GM21723 (cell line): ENCODE measurements around the gene TMC1.

ENCODE experiments used
- ATAC-seq: cut with Tn5 transposase; IDR thresholded peaks from one replicate; pipeline ENCODE4 v1.9.1; 2021; ENCODE audit warnings: mild to moderate bottlenecking, moderate library complexity; ENCODE audit not compliant: unreplicated experiment

The TMC1 gene

GRCh38 chr9:72665421-72665820, 144.0 kb downstream of the TMC1 start:
- ATAC-seq: no peak

GRCh38 chr9:72667181-72667580, 145.8 kb downstream of the TMC1 start:
- ATAC-seq: no peak

- no peak for ATAC-seq
Measured at GRCh38 chr9:72674961-72675360, 153.6 kb downstream of the TMC1 start.

DNA sequence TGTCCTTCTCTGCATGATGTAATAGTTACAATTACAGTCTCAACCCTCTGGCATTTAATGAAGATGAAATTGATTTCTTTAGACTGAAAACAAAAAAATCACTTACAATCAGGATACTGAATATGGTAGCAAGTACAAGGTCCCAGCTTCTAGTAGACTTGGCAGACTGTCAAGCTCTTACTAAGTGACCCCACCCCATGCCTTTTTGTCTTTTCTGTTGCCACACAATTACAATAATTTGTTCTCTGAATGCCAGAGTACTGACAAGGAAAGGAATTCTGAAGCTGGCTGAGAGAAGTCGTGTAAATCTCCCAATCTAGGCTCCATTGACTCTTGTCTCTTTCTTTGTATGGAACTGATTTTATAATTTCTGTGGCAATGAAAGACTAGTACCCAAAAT, 154.2 kb downstream of the TMC1 start:
- ATAC-seq: no peak

DNA sequence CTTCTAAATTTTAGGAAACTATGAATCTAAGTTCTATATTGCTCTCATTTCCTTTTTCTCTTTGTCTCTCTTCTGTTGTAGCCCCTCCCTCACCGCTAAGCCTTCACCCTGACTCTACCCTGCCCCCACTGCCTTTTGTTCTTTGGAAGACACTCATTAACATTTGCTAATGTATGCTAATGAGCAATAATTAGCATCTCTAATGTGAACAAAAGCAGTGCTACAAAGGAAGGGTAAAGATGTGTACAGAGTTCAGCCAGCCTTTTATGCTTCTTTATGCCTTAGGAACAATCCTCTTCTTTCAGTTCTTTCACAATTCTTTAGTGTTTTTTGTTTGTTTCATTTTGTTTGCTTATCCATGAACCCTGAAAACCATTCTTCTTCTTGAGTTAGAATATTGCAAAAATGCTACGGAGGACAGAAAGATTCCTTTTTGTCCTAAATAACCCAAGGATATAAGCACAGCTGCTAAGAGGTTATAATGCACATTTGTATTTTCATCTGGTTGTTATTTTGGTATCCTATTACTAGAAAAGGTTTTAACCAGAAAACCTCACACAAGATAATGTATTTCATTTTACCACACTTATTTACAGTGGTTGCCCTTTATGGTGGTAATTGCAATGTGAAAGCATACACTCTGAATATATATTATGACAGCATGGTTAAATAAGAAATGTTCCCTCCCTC, 159.3 kb downstream of the TMC1 start:
- no peak for ATAC-seq

DNA sequence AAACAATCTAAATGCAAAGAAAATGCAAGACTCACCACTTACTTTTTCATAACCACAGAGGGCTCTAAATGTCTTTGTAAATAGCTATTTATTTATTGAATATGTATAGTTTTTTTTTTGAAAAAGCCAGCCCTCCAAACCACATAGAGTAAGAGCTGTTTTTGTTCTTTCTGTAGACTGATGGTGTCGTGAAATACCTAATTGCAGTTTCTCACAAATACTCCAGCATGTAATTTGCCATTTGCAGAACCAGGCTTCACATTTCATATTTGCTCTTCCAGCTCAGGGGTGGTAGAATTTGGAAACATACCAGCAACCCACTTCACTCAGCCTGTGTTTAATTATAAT, 159.8 kb downstream of the TMC1 start:
- ATAC-seq: no peak

GRCh38 chr9:72684615-72685014, 163.2 kb downstream of the TMC1 start:
- ATAC-seq: no peak

GRCh38 chr9:72685911-72686310, 164.5 kb downstream of the TMC1 start:
- ATAC-seq: no peak

DNA sequence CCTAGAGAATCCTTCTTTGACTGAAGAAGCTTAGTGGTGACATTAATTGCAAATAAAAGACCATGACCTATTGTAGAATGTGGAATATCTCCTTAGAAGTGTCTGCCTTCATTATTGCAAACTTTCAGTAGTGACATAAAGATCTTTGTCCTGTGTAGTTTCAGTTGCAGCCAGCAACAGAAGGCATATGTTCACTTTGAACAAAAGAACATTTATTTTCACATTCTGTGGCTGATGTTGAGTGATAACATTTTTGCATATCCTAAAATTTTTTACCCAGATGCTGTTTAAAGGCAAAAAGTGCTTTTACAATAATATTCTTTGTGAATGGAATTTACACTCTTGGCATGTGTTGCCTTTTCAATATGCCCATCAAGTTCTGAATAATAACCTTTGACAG, 165.9 kb downstream of the TMC1 start:
- ATAC-seq: no peak

- no peak for ATAC-seq
Measured at GRCh38 chr9:72691671-72692070, 170.3 kb downstream of the TMC1 start.

DNA sequence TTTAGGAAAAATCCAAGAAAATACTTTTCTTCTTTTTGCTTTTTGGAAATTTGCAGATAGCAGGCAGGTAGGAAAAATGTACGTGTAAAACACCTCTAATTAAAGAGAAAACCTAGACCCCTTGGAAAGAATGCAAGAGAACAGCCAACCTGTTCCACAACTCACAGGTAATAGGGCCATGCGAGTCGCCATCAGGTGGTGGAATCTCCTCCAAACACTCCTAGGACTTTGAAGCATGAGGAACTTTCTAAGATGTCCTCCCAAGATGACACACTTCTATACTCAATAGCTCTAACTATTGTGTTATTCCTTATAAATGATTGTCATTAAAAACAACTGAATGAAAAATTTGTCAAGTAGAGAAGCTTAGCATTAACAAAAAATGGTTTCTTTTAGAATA, 174.0 kb downstream of the TMC1 start:
- ATAC-seq: no peak

GRCh38 chr9:72696511-72696910, 175.1 kb downstream of the TMC1 start:
- no peak for ATAC-seq

- ATAC-seq: no peak
Measured at GRCh38 chr9:72701510-72701909, 180.1 kb downstream of the TMC1 start.

DNA sequence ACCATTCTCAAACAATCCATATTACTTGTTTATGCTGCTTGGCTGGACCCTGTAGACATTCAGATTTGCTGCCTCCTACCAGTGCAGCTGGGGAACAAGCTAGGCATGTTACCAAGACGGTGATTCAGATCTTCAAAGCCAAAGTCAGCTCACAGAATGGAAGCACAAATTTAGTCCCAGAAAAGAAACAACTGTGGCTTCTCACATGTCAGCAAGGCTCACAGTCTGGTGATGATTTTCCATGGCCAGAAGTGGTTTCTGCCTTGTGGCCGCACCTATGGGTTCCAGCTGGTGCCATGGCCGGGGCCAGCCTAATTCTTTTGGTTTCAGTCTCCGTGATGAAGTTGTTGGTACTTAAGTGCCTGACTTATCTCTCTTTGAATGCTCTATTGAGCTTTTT, 182.2 kb downstream of the TMC1 start:
- no peak for ATAC-seq

- ATAC-seq: no peak
Measured at GRCh38 chr9:72704688-72705375, 183.4 kb downstream of the TMC1 start.

GRCh38 chr9:72718503-72718902, 197.1 kb downstream of the TMC1 start:
- no peak for ATAC-seq

DNA sequence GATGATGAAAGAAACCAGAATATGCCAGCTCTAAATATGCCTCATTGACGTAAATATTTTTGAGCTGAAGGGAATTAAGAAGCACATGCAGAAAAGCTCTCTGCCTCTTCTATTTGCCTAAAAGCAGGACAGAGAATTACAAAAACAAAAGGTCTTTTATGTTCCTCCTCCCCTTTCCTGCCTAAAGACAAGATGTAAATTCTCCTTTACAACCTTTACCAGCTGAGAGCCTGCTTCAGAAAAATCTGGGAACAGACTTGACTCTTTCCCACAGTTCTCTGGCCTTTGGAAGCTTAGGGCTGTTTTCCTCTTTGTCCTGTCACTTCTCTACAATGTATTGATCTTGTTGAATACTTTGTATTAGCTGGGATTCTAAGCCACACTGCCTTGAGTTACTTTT, 199.7 kb downstream of the TMC1 start:
- no peak for ATAC-seq

GRCh38 chr9:72726947-72727346, 205.5 kb downstream of the TMC1 start:
- no peak for ATAC-seq

- no peak for ATAC-seq
Measured at GRCh38 chr9:72728031-72728770, 206.8 kb downstream of the TMC1 start.

DNA sequence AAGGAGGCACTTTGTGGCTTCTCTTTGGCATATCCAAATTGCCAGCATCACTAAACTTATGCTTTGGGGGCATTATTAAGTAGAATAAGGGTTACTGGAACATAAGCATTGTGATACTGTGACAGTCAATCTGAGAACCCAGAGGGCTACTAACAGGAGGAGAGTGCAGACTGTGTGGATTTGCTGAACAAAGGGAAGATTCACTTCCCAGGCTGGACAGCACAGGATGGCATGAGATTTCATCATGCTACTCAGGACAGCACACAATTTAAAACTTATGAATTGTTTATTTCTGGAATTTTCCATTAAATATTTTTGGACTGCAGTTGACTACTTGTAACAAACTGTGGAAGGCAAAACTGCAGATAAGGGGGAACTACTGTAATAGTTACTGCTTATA, 212.5 kb downstream of the TMC1 start:
- no peak for ATAC-seq

GRCh38 chr9:72734631-72735030, 213.2 kb downstream of the TMC1 start:
- no peak for ATAC-seq

GRCh38 chr9:72743836-72744235, 222.4 kb downstream of the TMC1 start:
- ATAC-seq: no peak
